Renal pelvis (tissue), 4 donors: ENCODE measurements around the gene SKOR2. TPM values are rescaled to one million over a fixed set of nuclear protein-coding genes. Genes with fewer than 3 reads are reported as not detected.
"Not testable (repeated sequence)": the region's sequence is repeated elsewhere in the genome, so short reads cannot be mapped to it uniquely, and the experiment has no call there.

Experiments used
- DNase-seq: peaks from one replicate; pipeline ENCODE4 v3.0.0-alpha.2; 2013
- polyA plus RNA-seq, 3 donors: library from polyadenylated mRNA; unstranded; fragments of 120-200 nt; gene quantifications; one replicate each; pipeline ENCODE4 v1.2.1, GENCODE V29; 2013; ENCODE audit not compliant: insufficient read length in 3 of 3

The SKOR2 gene
- polyA plus RNA-seq, 3 donors = 0.03 TPM; not detected in 2

DNA sequence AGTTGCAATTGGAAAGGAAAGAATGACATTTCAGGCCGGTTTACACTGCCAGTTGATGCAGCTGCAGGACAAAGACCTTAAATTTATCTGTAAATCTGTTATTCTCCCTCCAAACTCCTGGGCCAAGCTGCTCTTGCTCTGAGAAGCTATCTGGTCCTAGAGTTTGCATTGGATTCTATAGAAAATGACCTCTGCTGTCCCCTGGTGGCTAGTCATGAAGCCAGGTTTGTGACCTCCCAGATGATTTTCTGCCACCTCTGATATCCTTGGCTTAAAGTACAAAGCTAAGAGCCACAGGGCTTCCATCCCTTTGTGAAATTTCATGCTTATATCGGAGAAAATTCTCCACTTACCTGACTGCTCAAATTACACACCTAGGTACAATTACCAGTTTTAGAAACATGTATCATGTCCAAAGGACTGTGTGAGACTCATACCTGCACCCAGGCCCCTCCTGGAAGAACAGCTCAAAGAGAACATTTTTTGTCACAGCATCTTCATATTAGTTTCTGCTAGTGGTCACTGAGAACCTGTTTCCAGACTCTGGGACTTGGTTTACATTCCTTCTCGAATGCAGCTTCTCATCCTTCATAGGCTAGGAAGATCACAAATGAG is 46.4 kb downstream of the SKOR2 start:
- peak; percentile 38 for DNase-seq

DNA sequence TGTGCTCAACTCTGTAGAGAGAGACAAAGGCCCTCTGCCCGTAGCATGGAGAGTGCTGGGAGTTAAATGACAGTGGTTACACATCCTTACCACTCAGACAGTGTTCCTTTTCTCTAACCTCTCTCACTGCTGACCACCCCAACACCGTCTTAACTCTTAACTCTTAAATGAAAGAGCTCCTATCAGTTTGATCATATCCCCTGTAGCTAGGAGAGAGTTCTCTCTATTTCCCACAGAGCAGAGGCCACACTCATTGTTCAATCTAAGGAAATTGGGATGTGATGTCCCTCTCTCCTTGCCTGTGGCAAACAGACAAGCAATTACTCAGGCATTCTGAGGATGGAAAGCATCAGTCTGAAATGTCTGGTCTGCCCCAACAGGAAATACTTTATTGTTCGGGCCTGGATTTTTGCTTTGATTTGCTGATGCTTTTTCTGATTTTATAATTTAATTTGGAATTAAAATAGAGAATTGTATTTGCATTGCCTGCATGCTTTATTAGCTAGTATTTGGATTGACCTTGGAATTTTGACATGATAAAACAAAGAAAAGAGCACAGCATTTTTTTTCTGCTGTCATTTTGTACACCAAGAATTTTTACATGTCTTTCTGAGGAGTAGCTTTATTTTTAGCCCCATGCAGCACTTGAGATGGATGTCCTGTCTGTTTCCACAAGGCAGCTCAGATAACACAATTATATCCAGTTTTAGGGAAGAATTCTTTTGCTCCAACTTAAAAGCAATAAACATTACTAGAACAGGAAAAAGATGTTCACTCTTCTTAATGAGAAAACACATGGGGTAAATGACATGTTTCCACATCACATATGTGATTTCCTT is 47.6 kb downstream of the SKOR2 start:
- no peak for DNase-seq

DNA sequence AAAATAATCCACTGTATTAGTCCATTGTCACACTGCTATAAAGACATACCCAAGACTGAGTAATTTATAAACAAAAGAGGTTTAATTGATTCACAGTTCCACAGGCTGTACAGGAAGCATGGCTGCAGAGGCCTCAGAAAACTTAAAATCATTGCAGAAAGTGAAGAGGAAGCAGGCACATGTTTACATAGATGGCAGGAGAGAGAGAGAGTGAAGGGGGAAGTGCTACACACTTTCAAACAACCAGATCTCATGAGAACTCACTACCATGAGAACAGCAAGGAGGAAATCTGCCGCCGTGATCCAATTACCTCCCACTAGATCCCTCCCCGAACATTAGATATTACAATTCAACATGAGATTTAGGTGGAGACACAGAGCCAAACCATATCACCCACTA is 55.5 kb downstream of the SKOR2 start:
- DNase-seq = not testable (repeated sequence)

- no peak for DNase-seq
These were observed 59.5 kb downstream of the SKOR2 start for GRCh38 chr18:47191961-47192360.

DNA sequence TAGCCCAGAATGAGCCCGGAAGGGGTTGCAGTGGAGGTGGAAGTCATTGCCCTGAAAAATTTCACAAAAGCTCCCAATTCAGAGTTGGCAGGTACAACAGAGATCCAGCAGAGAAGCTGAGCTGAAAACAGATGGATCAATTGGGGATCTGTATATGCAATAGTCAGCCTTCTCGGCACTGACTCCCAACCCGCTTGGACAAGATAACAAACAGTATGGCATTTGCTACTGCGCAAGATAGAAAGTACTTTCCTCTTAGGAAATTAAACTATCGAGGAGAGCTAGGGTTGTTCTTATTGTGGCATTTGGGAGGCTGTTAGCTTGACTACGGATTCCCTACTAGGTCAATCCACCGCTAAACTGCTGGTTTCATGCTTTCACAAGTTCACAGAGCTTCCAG is 63.7 kb downstream of the SKOR2 start:
- no peak for DNase-seq

DNA sequence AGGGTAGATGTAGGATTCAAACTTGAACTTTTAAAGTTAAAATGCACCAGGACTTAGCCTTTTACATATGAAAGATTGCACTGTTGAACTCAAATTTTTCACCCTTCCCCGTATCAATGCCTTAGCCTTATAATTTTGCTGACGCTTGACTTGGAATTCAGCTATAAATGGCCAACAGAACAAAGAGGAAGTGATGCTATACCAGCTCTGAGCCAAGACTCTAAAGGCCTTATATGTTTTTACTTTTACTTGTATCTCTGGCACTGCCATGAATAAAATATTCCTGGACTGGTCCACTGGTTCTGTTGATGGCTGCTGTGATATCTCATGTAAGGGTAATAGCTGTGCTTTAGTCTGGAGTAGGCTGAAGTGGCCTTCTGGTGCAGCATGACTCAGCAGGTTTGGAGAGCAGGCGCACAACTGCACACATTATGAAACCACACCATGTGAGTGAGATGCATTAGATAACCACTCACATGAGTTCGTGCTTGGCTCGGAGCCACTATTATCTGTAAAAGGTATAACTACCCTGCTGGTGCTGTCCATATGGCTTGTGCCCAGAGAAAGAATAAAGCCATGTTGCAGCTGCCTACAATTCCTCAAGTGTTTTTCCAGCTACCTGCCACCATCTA is 66.9 kb downstream of the SKOR2 start:
- no peak for DNase-seq

GRCh38 chr18:47182156-47182555 is 69.3 kb downstream of the SKOR2 start:
- DNase-seq = not testable (repeated sequence)

DNA sequence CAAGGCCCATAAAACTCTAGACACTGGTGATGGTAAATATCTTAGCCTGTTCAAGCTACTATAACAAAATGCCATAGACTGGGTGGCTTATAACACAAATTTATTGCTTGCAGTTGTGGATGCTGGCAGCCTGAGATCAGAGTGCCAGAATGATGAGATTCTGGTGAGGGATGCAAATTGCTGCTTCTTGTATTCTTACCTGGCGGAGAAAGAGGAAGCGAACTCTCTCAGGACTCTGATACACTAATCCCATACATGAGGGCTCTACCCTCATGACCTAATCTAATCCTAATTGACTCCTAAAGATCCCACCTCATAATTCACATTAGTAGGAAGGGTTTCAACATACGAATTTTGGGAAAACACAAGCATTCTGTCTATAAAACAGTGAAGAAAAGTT is 70.7 kb downstream of the SKOR2 start:
- DNase-seq = no peak

DNA sequence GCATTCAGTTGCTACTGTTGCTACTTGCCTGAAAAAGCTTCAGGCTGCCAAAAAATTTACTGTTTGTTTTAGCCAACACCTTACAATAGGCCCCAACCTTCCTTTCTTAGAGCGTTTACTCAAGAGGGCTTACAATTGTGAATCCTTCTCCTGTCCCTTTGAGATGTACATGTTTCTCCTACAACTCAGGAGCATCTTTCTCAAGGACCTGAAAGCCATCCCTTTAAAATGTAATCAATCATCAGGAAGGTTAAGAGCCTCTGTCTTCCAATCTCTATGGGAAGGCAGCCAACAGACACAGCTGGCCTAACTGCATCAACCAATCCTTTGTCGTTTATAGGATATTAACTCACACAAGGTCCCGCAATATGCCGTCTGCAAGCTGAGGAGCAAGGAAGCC is 71.9 kb downstream of the SKOR2 start:
- no peak for DNase-seq

DNA sequence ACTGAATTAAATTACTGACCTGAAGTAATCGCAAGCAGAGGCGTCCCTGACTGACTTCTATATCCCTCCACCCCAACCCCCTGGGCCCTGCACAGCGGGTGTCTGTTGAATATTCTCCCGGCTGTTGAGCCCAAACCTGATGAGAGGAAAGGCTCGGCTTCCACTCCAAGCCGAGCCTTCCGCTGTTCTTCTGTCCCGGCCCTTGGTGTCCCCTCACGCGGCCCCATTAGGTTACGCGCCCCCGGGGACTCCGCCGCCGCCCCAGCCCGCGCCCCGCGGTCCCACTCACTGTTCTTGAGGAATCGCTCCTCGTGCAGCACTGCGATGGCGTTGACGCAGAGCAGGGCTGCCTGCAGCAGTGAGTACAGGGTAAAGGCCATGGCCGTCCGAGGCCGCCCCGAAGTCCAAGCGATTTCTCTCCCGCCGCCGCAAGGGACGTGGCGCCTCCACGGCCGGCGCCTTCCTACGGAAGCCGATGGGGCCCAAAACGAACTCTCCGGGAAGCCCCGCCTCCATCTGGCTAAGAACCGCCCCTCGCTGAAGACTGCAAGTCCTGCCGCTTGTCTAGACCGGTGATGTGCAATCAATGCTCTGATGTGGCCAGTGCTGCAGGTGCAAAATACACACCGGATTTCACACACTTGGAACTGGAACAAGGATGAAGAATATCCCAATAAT is 75.4 kb downstream of the SKOR2 start, which contains the start of gene IER3IP1:
Gene IER3IP1, minus strand, starts transcription at position 467 of the 678 bp plus-strand sequence. Its CDS starts 87 bp downstream, at position 380.
- DNase-seq = peak; percentile 92

GRCh38 chr18:47175283-47175897 is 76.1 kb downstream of the SKOR2 start:
- no peak for DNase-seq

DNA sequence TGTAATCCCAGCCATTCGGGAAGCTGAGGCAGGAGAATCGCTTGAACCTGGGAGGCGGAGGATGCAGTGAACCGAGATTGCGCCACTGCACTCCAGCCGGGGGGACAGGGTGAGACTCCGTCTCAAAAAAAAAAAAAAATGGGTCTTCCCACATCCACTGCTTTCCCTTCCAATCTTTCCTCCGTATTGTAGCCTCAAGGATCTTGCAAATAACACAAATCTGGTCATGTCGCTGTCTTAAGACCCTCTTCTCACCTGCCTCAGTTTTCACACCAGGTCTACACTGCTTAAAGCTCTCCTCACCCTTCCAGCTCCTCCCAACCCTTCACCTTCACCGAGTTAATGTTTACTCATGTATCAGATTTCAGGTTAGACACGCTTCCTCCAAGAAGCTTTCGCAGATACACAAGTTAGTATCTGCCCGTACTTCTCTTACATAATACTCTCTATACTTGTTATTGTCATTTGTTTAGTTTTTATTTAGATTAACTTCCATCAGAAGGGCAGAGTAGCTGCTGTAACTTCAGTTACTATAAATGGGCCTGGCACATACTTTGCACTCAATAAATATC is 76.8 kb downstream of the SKOR2 start:
- DNase-seq = no peak

- DNase-seq = no peak
These were observed 79.0 kb downstream of the SKOR2 start for GRCh38 chr18:47172476-47172875.

DNA sequence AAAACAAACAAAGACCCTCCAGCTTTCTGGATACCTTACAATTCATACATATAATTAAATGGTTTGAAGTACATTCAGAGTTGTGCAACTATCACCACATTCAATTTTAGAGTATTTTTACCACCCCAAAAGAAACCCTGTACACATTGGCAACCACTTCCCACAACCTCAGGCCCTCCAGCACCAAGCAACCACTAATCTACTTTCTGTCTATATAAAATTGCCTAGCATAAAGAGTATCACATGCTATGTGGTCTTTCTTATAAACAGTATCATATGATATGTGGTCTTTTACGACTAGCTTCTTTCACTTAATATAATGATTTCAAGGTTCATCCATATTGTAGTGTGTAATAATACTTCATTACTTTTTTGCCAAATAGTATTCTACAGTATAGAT is 82.5 kb downstream of the SKOR2 start:
- DNase-seq = no peak

DNA sequence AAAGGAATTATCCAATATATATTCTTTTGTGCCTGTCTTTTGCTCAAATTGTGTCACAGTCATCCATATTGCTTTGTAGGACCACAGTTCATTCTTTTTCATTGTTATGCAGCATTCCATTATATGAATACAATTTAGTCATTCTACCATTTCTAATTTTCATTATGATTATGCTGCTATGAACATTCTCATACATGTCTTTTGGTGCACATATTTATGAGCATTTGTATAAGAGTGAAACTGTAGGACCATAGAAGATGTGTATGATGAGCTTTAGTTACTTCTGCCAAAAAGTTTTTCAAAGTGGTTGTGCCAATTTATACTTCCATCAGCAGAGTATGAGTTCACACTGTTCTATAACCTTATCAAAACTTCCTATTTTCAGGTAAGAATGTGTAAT is 83.0 kb downstream of the SKOR2 start:
- DNase-seq = no peak

DNA sequence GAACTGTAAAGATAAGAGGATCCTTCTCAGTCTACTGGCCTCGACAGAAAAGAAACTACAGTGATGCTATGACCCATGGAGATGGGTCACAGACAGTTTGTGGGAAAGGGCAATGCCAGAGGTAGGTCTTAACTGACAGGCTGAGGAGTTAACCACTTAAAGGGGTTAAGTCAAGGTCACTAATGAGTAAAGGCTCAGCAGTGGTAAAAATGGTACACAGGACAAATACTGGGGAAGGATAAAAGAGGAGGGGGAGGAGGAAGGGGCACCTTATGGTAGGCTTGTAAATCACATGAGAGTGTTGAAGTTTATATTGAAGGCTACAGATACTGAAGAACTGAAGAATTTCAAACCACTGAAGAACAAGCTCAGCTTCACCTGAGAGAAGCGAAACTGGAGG is 85.2 kb downstream of the SKOR2 start:
- no peak for DNase-seq

DNA sequence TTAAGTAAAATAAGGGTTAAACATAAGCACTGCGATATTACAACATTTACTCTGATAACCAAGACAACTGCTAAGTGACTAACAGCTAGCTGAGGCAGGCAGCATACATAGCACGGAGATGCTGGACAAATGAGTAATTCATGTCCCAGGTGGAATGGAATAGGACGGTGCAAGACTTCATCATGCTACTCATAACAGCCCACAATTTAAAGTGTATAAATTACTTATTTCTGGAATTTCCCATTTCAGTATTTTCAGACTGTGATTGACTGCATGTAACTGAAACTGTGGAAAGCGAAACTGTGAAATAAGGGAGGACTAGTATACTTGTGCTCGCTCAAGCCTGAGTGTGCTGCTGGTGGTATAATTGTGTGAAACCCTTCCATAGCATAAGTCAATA is 88.2 kb downstream of the SKOR2 start:
- no peak for DNase-seq

DNA sequence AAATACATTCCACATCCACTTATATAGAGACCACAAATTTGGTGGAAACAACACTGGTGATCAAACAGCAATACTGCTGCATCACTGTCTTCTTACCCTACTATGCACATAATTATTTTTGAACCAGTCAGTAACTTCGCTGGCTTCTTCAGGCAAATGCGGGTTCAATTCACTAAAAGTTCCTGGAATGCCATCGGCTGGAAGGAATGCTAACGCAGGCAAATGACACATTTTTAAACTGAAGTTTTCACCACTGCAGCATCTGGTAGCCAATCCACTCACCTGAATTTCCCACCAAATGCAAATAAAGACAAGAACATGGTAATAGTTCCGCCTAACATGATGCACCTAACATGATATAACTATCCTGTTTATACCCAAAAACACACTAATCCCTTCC is 91.2 kb downstream of the SKOR2 start:
- no peak for DNase-seq

GRCh38 chr18:47158404-47158803 is 93.1 kb downstream of the SKOR2 start:
- DNase-seq = not testable (repeated sequence)
